Inflammatory macrophage treated with lipopolysaccharide for 1 hour (primary cell): Measurements from ENCODE around the gene NPAS2.
A peak's percentile ranks its signal among the peaks of the same experiment; 100 is the strongest.

Source experiments
- DNase-seq, 2 donors: peaks; one replicate each; pipeline ENCODE4 v3.0.0-alpha.2; 2020 to 2022

Gene NPAS2

DNA sequence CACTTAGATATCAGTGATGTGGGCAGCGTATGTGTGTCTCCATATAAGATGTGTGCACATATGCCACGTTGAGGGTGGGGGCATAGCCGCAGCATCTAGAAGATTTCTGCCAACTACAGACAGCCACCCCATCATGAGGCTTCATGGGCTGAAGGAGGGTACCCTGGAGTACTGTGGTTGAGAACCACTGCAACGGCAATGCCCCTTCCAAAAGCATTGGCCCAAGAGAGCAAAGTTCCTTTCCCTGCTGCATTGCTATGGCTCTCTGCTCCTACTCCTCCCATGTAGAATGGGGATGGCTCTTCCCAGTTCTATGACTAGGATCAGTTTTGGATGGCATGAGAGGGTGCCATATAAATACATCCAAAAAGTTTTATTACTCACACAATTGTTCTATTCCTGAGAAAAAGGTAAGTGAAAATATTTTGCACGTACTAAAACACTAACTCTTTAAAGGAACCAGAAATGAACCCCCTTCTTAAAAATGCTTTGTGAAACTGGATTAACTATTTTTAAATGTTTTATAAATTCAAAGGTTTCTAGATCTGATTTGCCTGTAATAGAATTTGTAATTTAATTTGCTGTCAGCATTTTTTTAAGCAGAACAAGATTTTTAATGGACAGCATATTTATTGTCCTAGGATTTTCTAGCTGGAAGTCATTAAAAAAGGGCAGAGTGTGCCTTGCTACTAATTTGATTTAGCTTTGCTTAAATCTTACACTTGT lies 177.7 kb downstream of the NPAS2 start:
- no peak for DNase-seq

DNA sequence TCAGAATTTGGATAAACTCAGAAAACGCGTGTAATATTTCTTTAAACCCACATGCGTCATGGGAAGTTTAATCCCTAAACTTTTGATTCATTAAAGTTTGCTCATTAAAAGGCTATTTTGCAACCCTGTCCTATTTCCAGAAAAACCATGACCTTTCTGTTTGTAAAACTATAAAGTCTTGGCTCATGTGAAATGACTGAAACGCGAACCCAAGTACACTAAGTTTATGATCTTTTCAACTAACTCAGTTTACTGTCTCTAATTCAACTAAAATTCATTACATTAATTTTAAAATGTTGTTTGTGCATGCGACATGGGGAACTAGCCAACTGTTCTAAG lies 178.3 kb downstream of the NPAS2 start:
- DNase-seq = no peak

DNA sequence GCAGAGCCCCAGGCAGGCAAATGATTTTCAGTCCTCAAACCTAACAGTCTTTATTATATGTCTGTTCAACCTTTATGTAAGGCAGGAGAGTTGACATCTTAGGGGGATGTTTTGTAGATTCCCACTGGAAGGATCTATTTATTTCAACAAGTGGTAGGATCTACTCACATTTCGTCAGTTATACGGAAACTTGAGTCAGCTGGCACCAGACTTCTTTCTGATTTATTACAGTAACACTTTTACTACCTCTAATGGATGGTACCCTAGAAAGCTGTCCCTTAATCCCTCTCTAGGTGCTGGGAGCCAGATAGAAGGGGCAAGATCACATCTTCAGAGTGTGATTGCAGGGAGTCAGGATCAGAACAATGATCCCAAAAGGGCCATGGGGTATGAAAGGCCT lies 180.1 kb downstream of the NPAS2 start:
- DNase-seq = no peak

DNA sequence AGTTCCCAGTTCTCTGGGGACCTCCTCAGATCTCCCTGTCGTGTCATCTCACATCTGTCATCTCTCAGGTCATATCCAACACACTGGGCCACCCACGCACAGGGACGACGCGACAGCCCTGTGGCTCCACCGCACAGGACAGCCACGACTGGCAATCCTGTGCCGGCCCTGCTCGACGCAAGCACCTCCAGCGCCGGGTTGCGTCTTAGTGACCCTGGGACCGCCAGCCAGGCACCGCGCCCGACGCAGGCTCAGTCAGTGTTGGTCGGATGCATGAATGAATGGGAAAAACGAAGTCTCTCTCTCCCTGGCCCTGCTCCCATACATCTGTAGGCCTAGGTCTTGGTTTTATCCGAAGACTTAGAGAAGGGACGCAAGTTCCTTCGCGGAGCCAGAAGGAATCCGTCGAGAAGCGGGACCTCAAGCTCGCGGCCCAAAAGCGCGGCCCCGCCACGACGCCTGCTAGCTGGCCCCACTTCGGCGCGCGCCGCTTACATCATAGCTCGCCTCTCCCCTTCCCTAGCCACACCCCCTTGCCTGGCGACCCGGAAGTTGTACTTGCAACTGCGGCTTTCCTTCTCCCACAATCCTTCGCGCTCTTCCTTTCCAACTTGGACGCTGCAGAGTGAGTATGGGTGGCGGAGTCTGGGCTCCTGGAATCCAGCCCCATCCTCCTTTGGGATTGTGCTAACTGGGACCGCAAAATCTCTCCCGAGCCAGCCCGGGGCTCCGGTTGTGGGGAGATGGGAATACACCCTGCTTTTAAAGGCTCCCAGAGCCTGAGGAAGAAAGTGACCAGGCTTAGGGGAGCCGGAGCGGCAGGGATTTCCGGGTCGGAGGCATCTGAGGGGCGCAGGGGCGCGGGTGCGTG lies 182.0 kb downstream of the NPAS2 start, which contains the start of gene RPL31:
RPL31 (plus strand) TSS at position 599 of the 871 bp plus-strand sequence. CDS start 413 bp downstream, outside the sequence.
- peak; percentile 91 to 95 for DNase-seq

DNA sequence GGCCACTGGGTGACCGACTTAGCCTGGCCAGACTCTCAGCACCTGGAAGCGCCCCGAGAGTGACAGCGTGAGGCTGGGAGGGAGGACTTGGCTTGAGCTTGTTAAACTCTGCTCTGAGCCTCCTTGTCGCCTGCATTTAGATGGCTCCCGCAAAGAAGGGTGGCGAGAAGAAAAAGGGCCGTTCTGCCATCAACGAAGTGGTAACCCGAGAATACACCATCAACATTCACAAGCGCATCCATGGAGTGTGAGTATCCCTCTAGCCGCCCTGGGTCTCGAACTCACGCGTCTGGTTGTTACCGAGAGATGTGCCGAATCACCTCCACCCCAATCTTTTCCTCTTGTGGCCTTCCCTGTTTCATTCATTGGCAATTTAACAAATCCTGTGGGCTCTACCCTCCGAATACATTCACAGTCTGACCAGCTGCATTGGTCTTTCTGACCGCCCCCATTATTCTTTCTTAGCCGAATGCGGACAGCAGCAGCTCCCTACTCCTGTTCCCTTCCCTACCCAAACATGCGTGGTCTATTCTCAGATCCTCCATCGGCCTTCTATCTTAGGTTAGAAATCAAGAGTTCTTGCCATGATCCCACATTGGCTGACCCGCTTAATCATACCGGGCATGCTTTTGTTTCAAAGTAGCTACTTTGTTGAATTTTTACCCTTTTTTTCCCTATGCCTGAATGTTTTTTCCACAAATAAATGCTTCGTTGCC lies 182.8 kb downstream of the NPAS2 start:
- peak in 1 of 2 donors; percentile 23 for DNase-seq

DNA sequence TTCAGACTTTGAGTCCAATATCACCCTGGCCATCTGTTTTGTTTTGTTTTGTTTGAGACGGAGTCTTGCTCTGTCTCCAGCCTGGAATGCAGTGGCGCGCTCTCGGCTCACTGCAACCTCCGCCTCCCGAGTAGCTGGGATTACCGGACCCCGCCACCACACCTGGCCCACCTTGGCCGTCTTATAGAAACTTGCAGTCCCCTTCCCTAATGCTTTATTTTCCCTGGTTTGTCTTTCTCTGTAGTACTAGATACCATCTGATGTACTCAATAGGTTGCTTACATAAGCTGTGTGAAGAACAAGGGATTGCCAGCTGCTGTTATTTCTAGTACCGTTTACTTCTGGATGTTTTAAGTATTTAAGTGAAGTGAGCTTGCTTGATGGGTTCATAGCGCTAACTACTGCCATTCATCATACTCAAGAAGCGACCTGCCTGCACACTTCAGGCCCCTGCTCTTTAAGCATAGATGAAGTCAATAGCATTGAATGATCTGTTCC lies 183.4 kb downstream of the NPAS2 start:
- DNase-seq = no peak

DNA sequence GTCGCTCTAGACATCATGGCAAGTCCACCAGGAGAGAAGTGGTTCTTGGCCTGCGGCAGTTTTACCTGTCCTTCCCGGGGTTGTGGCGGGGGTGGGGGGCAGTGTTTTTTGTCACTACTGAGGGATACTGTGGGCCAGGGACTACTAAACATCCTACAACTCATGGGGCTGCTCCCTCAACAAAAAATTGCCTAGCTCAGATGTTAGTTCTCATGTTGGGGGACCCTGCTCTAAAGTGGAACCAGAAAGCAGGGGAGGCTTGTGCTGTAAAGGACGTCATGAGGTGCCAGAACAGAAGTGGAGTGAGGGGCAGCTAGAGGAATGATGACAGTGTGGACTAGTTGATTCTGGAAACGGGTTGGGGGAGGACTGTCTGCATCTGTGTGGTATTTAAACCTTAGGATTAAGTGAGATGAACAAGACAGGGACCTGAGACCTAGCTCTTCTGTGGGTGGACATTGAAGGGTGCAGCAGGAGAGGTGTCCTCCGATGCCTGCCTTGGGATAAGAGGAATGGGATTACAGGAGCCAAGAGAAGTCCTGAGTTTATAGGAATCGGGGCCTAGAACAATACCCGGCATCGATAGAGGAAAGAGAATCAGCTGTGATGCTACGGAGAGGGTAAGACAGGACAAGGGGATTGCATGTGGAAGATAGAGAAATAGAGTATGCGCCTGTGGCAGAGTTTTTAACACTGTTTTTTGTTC lies 184.8 kb downstream of the NPAS2 start:
- no peak for DNase-seq

DNA sequence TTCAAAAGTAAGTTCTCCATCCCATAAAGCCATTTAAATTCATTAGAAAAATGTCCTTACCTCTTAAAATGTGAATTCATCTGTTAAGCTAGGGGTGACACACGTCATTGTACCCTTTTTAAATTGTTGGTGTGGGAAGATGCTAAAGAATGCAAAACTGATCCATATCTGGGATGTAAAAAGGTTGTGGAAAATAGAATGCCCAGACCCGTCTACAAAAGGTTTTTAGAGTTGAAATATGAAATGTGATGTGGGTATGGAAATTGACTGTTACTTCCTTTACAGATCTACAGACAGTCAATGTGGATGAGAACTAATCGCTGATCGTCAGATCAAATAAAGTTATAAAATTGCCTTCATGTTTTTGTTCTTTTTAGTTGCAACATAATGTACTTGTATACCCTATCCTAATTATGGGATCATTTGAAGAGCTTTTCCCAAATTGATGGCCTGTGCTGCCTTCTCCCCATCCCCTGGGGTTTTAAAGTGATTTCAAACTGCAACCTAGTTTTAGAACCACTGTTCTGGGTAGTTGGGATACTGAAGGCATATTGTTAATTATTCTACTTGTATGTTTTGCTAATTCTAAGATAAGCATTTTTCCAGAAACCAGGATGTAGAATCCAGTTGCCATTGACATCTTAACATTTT lies 186.3 kb downstream of the NPAS2 start:
- DNase-seq = no peak

DNA sequence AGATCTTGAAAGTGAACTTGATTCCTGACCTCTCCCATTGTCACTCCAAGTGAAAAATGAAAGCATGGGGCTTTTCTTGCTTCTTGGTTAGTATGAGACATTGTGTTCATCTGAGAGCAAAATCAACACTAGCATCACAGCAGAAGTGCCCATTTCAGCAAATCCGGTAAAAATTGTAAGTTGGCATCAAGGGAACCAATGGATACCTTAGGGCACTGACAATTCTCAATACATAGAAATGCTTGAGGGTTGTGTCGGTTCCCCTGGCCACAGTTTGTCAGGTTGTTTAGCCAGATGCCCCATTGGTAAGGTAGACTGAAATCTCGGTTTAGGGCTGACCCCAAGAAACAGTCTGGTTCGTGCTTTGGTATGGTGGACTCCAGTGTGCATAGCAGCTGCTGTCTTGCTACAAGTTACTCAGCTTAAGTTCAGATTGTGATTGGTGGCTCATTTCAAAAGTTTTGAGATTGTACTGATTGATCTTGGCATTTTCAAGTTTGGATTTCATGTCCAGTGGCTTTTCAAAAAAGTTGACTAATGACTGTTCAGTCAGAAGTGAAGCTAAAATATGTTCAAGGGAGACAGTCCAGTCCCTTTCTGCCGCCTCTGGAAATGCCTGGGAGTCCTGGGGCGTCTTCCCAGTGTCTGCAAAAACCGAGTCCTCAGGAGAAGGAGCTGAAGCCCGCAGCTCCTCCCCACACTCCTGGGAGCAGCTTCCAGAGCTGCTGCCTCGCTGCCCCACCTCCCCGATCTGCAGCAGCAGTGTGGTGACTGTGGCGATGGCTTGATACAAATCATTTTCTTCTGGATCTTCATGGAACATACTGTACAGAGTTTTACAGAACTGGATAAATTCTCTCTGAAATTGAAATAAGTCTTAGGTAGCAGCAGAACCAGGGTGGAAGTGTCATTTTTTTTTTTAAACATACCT lies 187.7 kb downstream of the NPAS2 start:
- no peak for DNase-seq

DNA sequence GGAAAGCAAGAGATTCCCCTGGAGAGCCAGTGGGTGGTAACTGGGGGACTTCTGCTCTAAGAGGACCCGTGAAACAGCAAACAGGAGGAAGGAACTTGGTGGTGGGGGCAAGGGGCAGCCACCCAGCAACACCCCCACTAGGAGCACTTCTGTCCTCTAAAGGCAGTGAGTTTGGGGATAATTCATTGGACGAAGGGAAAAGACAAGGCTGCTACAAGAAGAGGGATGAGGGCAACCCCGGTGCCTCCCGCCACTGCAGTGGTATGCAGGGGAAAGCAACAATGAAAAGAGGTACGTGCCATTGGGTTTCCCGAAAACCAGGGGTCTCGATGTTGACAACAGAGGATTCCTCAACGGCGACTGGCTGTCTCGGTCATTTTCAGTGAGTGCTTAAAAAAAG lies 191.2 kb downstream of the NPAS2 start:
- DNase-seq = no peak

DNA sequence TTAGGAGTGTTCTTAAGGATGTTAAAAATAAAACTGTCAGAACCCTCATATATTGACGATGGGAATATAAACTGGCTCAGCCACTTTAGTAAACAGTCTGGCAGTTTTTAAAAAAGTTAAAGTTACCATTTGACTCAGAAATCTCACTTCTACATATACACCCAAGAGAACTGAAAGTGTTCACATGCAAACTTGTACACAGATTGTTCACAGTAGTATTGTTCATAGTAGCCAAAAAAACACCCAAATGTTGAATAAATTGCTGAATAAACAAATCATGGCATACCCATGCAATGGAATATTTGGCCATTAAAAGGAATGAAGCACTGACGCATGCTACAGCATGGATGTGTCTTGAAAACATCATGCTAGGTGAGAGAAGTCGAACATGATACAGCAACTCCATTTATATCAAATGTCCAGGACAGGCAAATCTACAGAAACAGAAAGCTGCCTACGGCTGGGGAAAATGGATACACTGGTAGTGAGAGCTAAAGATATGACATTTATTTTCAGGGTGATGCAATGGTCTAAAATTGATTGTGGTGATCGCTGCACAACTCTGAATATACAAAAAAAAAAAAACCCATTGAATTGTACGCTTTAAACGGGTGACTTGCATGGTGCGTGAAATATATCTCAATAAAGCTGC lies 192.2 kb downstream of the NPAS2 start:
- no peak for DNase-seq

DNA sequence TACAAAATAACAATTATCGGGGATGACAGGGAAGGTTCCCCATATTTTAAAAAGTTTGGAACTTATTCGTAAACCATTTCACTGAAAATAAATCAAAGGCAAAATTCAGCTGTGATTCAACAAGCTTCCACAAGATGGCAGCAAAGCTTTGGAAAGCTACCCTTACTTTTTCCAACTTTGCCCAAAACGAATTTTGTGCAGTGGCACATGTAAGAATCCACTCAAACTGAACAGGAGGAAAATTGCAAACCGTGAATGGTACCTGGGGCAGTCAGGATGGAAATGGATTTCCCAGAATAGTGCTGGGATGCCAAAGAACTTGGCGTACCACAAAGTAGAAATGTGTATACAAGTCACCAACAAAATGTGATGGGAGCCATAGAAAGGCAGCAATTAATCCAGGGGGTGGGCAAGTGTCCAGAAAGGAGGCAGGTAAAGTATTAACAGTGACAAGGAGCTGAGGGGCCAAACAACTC lies 192.8 kb downstream of the NPAS2 start:
- peak; percentile 16 to 87 for DNase-seq

DNA sequence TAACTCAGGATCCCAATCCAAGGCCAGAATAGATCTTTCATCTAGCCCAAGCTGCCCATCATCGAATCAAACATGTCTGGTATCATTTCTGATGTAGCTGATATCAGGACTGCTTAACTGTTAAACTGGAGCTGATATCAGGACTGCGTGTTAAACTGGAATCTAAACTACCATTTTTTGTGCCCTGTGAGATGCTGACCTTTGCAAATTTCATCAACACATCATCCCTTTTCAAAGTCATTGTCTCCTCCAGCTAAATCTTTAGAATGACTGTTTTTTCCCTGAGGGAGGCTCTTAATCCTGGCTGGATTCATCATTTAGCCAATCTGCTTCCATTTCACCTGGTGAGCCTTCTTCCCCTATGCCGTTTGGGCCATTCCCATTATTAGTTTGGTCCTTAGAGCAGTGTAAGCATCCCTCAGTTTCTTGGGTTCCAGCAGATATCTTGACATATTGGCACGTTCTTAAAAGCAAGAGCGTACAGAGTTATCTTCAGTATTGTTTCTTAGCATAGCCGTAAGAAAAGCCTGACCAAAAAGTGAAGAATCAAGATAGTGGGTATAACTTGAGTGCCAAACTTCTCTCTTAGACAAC lies 194.4 kb downstream of the NPAS2 start:
- no peak for DNase-seq

DNA sequence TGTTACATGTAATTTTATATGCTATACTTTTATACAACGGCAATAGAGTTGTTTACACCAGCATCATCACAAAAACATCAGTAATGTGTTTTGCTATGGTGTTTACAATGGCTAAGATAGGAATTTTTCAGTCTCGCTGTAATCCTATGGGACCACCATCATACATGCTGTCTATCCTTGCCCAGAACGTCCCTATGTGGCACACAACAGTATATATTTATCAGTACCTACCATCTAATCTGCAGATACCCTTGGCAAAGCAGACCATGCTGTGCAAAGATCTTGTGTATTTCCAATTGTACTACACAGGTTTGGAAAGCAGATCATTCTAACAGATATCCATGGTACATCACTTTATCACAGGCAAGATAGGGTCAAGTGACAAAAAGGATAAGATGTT lies 197.4 kb downstream of the NPAS2 start:
- no peak for DNase-seq

DNA sequence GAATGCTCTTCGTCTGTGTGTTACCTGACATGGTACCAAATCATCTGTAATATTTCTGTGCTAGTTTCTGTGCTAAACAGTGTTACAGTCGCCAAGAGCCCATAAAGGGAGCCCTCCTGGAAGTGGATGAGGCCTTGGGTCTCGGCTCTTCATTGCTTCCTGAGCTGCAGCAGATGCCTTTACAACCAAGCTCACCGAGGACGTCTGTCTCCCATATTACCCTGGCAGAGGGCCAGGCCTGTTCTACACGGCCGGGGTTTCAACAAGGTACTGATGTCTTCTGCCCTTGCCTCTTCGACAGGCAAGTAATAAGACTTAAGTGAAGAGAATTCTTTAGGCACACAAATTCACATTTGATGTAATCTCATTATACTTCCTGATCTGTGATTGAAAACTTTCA lies 199.0 kb downstream of the NPAS2 start:
- DNase-seq = no peak

DNA sequence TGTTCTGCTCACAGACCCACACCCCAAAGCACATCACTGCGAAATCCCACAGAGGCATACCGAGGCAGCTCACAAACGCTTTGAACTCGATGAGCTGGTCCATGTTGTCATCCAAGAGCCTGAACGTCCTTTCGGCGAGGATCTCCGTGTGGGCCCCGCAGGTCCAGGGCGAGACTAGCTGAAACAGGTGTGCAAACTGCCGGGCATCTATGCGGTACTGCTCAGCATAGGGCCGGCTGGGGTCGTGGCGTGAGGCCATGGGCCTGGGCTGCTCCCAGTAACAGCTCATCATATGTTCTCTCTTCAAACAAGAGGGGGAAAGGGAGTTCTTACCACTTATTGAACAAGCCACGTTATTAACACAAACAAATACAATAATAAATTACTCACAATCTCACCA lies 202.3 kb downstream of the NPAS2 start:
- DNase-seq = no peak

DNA sequence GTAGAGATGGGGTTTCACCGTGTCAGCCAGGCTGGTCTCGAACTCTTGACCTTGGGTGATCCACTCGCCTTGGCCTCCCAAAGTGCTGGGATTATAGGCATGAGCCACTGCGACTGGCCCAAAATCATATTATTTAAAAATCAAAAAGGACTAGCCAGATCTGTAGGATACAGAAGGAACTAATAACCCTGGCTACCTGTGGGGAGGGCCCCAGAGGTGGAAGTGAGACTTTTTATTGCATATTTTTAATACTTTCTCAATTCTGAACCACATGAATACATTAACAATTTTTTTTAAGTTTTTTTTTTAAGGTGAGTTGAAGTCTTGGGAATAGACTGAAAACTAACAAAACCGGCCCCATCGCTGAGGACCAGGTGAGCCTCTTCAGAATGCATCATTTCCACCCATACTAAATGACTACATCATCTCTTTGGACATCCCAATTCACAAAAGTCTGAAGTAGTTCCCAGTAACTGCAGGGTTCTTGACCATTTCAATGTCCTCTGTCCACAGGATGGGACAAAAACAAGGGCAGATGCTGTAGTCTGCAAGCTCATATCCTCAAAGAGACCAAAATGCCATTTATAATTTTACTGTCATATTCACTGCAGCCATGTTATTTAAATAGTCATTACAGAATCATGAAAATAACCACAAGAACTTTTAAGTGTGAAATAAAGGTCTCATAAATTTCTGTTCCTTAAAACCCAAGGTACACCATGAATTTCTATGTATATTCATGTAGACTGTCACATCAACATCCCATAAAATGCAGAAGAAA lies 203.6 kb downstream of the NPAS2 start:
- DNase-seq = no peak

DNA sequence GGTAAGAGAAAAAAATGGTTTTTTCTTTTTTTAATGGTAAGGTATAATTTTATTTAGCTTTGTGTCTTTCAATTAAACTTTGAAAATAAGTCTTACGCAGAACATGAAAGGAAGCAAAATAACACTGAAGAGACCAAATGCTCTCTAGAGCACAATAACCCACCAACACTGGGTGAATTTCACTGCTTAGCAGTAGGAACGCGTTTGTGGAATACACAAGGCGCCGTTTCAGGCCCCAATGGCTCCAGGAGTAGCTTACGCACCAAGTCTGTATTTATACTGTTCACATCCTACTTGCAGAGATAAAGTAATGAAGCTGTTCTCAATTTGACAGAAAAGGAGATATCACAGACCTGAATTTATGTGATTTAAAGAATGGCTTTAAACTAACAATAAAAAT lies 205.6 kb downstream of the NPAS2 start:
- DNase-seq = no peak

DNA sequence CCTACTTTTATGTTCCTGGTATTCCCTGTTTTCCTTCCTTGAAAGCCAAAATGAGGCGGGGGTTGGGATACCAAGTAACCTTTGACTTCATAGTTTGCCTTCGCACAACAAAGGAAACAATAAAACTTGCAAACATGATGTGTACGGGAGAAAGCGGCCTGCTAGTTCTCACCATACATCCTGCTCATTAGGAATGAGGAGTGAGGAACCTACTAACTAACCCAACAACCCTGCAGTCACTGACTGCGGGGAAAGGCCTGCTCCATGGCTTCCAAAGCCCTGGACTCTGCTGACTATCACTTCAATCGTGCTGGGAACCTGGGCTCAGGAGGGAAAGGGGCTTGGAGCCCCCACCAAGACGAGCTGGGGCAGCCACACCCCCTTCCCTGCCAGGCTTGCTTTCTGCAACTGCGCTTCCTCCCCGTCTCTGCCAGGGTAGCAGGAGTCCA lies 206.3 kb downstream of the NPAS2 start:
- DNase-seq = no peak
